H9 (cell line): ENCODE measurements around the gene ATE1. TPM values are rescaled to one million over a fixed set of nuclear protein-coding genes. Genes with fewer than 3 reads are reported as not detected.
A peak's percentile ranks its signal among the peaks of the same experiment; 100 is the strongest.

Experiments used
- DNase-seq: peaks from one replicate; pipeline ENCODE4 v3.0.0-alpha.2; 2017
- H2AFZ ChIP-seq: one replicate; pipeline ENCODE4 v1.6.1; 2013; ENCODE audit warnings: mild to moderate bottlenecking, low read length, control low read depth, moderate library complexity
- H2AK5ac ChIP-seq: 2 replicates; pipeline ENCODE4 v1.6.1; 2013; ENCODE audit warnings: low read length, control low read depth, mixed read lengths; ENCODE audit not compliant: insufficient read length
- H2BK120ac ChIP-seq: one replicate; pipeline ENCODE4 v1.6.1; 2013; ENCODE audit warnings: low read depth, mild to moderate bottlenecking, low read length, control low read depth, inconsistent platforms; ENCODE audit not compliant: poor library complexity, severe bottlenecking
- H2BK12ac ChIP-seq: 2 replicates; pipeline ENCODE4 v1.6.1; 2013; ENCODE audit warnings: low read length, control low read depth, mixed read lengths, low read depth; ENCODE audit not compliant: insufficient read length
- H2BK15ac ChIP-seq: 2 replicates; pipeline ENCODE4 v1.6.1; 2013; ENCODE audit warnings: low read depth, low read length, control low read depth
- H2BK20ac ChIP-seq: one replicate; pipeline ENCODE4 v1.6.1; 2013; ENCODE audit warnings: low read depth, mild to moderate bottlenecking, low read length, control low read depth, inconsistent platforms; ENCODE audit not compliant: poor library complexity, severe bottlenecking
- H2BK5ac ChIP-seq: 2 replicates; pipeline ENCODE4 v1.6.1; 2013; ENCODE audit warnings: low read length, control low read depth, mixed read lengths; ENCODE audit not compliant: insufficient read length
- H3K14ac ChIP-seq: 2 replicates; pipeline ENCODE4 v1.6.1; 2013; ENCODE audit warnings: low read length, control low read depth; ENCODE audit not compliant: insufficient read depth
- H3K18ac ChIP-seq: 2 replicates; pipeline ENCODE4 v1.6.1; 2013; ENCODE audit warnings: low read depth, mild to moderate bottlenecking, mixed read lengths, low read length, control low read depth; ENCODE audit not compliant: insufficient read length
- H3K23ac ChIP-seq: 2 replicates; pipeline ENCODE4 v1.6.1; 2013; ENCODE audit warnings: low read length, control low read depth, mixed read lengths, low read depth; ENCODE audit not compliant: insufficient read length
- H3K23me2 ChIP-seq: 2 replicates; pipeline ENCODE4 v1.6.1; 2013; ENCODE audit warnings: low read depth, mild to moderate bottlenecking, mixed read lengths, low read length, control low read depth; ENCODE audit not compliant: insufficient read length, poor library complexity, severe bottlenecking
- H3K27ac ChIP-seq: 2 replicates; pipeline ENCODE4 v1.5.1; 2013; ENCODE audit warnings: low read length, control low read depth, mixed read lengths, low read depth; ENCODE audit not compliant: insufficient read length
- H3K27me3 ChIP-seq: 2 replicates; pipeline ENCODE4 v1.6.1; 2013; ENCODE audit warnings: low read length, control low read depth, inconsistent platforms; ENCODE audit not compliant: insufficient read depth
- H3K4ac ChIP-seq: 2 replicates; pipeline ENCODE4 v1.6.1; 2013; ENCODE audit warnings: low read depth, mild to moderate bottlenecking, control low read depth, inconsistent platforms, low read length, moderate library complexity
- H3K4me1 ChIP-seq: 2 replicates; pipeline ENCODE4 v1.6.1; 2013; ENCODE audit warnings: low read length, control low read depth, inconsistent platforms; ENCODE audit not compliant: insufficient read depth
- H3K4me2 ChIP-seq: 2 replicates; pipeline ENCODE4 v1.6.1; 2013; ENCODE audit warnings: low read length, control low read depth, mixed read lengths; ENCODE audit not compliant: insufficient read length, insufficient read depth
- H3K56ac ChIP-seq: 2 replicates; pipeline ENCODE4 v1.6.1; 2013; ENCODE audit warnings: low read depth, mild to moderate bottlenecking, mixed read lengths, low read length, control low read depth; ENCODE audit not compliant: insufficient read length
- H3K79me1 ChIP-seq: 2 replicates; pipeline ENCODE4 v1.6.1; 2013; ENCODE audit warnings: low read depth, mild to moderate bottlenecking, moderate library complexity, low read length, control low read depth, inconsistent platforms; ENCODE audit not compliant: insufficient read depth, poor library complexity, severe bottlenecking
- H3K79me2 ChIP-seq: 2 replicates; pipeline ENCODE4 v1.6.1; 2013; ENCODE audit warnings: low read length, control low read depth, inconsistent platforms; ENCODE audit not compliant: insufficient read depth
- H3K9ac ChIP-seq: 2 replicates; pipeline ENCODE4 v1.6.1; 2013; ENCODE audit warnings: low read length, control low read depth, mixed read lengths; ENCODE audit not compliant: insufficient read length; ENCODE audit errors: extremely low read depth
- H3K9me3 ChIP-seq: one replicate; pipeline ENCODE4 v1.6.1; 2013; ENCODE audit warnings: low read depth, low read length, inconsistent platforms; ENCODE audit not compliant: control insufficient read depth
- H3T11ph ChIP-seq: one replicate; pipeline ENCODE4 v1.6.1; 2013; ENCODE audit warnings: mild to moderate bottlenecking, low read length, control low read depth, inconsistent platforms
- H4K20me1 ChIP-seq: one replicate; pipeline ENCODE4 v1.6.1; 2013; ENCODE audit not compliant: control insufficient read depth, insufficient read length, insufficient read depth
- H4K5ac ChIP-seq: 2 replicates; pipeline ENCODE4 v1.6.1; 2013; ENCODE audit warnings: low read depth, mild to moderate bottlenecking, mixed read lengths, low read length, control low read depth; ENCODE audit not compliant: insufficient read length
- H4K8ac ChIP-seq: replicated peaks from 2 replicates; pipeline ENCODE4 v1.6.1; 2013; ENCODE audit warnings: low read length, control low read depth, mixed read lengths, low read depth; ENCODE audit not compliant: insufficient read length
- H4K91ac ChIP-seq: 2 replicates; pipeline ENCODE4 v1.6.1; 2013; ENCODE audit warnings: low read depth, mild to moderate bottlenecking, moderate library complexity, mixed read lengths, low read length, control low read depth; ENCODE audit not compliant: insufficient read length
- H3K27ac Mint-ChIP-seq, 3 experiments: 2 replicates in 2 of 3; 3 replicates in 1 of 3; pipeline ENCODE4 v1.8.0; 2020 to 2021; ENCODE audit warnings: mixed read lengths in 3 of 3, mild to moderate bottlenecking in 1 of 3, moderate library complexity in 1 of 3
- H3K27me3 Mint-ChIP-seq: 2 replicates; pipeline ENCODE4 v1.8.0; 2021; ENCODE audit warnings: low read depth, mild to moderate bottlenecking, moderate library complexity, mixed read lengths
- H3K36me3 Mint-ChIP-seq, 3 experiments: 2 replicates in 2 of 3; 3 replicates in 1 of 3; pipeline ENCODE4 v1.8.0; 2020 to 2021; ENCODE audit warnings: low read depth in 3 of 3, mixed read lengths in 3 of 3; ENCODE audit not compliant: insufficient read depth in 1 of 3
- H3K4me1 Mint-ChIP-seq, 2 experiments: 2 replicates each; pipeline ENCODE4 v1.8.0; 2020; ENCODE audit warnings: mixed read lengths in 2 of 2
- H3K4me3 Mint-ChIP-seq, 2 experiments: 2 replicates in 1 of 2; 3 replicates in 1 of 2; pipeline ENCODE4 v1.8.0; 2020 to 2021; ENCODE audit warnings: mild to moderate bottlenecking in 2 of 2, mixed read lengths in 2 of 2, moderate library complexity in 1 of 2
- H3K9me3 Mint-ChIP-seq, 2 experiments: 2 replicates in 1 of 2; 3 replicates in 1 of 2; pipeline ENCODE4 v1.8.0; 2020; ENCODE audit warnings: mild to moderate bottlenecking in 2 of 2, mixed read lengths in 2 of 2, moderate library complexity in 1 of 2
- CTCF ChIP-seq: fragments of 200-600 bp; sonication (generic); conservative IDR thresholded peaks from 3 replicates; pipeline ENCODE4 v1.8.0; 2021; ENCODE audit warnings: antibody characterized with exemption, mild to moderate bottlenecking
- total RNA-seq: library from RNA; stranded (reverse); gene quantifications from 2 replicates; pipeline ENCODE4 v1.2.1, GENCODE V29; 2021

The ATE1 gene
- total RNA-seq, 1 experiment from 2014 or later, result 29.0 TPM

- Histone ChIP-seq H4K5ac (no peak overlapping the region), H3K27ac (no peak overlapping the region), H4K20me1 (no peaks in the 10 kb centered on the region), H3K18ac (no peak overlapping the region), H2BK5ac (no peak overlapping the region), H3K4ac (no peak overlapping the region), H2AFZ (no peak overlapping the region), H3K79me1 (no peaks in the 10 kb centered on the region), H3K14ac (no peak overlapping the region), H2BK15ac (no peak overlapping the region), H4K8ac (no peak overlapping the region), H3K23ac (no peak overlapping the region), H3K79me2 (no peaks in the 10 kb centered on the region), H3K27me3 (no peaks in the 10 kb centered on the region), H3K56ac (no peak overlapping the region), H3K9ac (no peak overlapping the region), H4K91ac (no peak overlapping the region), H3K4me1 (no peaks in the 10 kb centered on the region), H3K23me2 (no peaks in the 10 kb centered on the region), H2BK12ac (no peak overlapping the region), H2BK20ac (no peak overlapping the region), H3K9me3 (no peaks in the 10 kb centered on the region), H2BK120ac (no peak overlapping the region), H2AK5ac (no peak overlapping the region), H3T11ph (no peak overlapping the region), H3K4me2 (no peak overlapping the region)
- Mint-ChIP-seq H3K4me3 (no peak overlapping the region), H3K27ac (peak overlapping the region in 1 of 3 experiments; percentile 40; a peak in 1 of 7 replicates), H3K4me1 (peaks cover 2 to 10% of the 10 kb centered on the region in 2 experiments; a peak in 3 of 4 replicates), H3K9me3 (peaks cover 7 to 10% of the 10 kb centered on the region in 2 experiments), H3K27me3 (no peaks in the 10 kb centered on the region), H3K36me3 (peaks cover 20 to 54% (median 48%) of the 10 kb centered on the region in 3 experiments)
- DNase-seq, result no peak
- TF ChIP-seq CTCF, result no peak
Measured at GRCh38 chr10:121853950-121854349, 73.9 kb downstream of the ATE1 start.
